Hepatocyte (in vitro differentiated cells): ENCODE data around the gene DOCK2. TPM values are rescaled to one million over a fixed set of nuclear protein-coding genes. Genes with fewer than 3 reads are reported as not detected.

Source experiments
- DNase-seq: peaks from one replicate; pipeline ENCODE4 v3.0.0-alpha.2; 2016; ENCODE audit warnings: low spot score
- H2AFZ ChIP-seq: fragments of 200-600 bp; sonication (generic); 2 replicates; pipeline ENCODE4 v1.6.0; 2016; ENCODE audit warnings: antibody characterized with exemption, mild to moderate bottlenecking
- H3K27ac ChIP-seq: fragments of 200-600 bp; sonication (generic); 2 replicates; pipeline ENCODE4 v1.5.1; 2016; ENCODE audit warnings: mild to moderate bottlenecking
- H3K27me3 ChIP-seq: fragments of 200-600 bp; sonication (generic); 2 replicates; pipeline ENCODE4 v1.6.1; 2016
- H3K36me3 ChIP-seq: fragments of 200-600 bp; sonication (generic); replicated peaks from 2 replicates; pipeline ENCODE4 v1.5.1; 2016; ENCODE audit warnings: low read depth; ENCODE audit not compliant: insufficient read depth
- H3K4me1 ChIP-seq: fragments of 200-600 bp; sonication (generic); 2 replicates; pipeline ENCODE4 v1.5.1; 2016; ENCODE audit warnings: mild to moderate bottlenecking, moderate library complexity; ENCODE audit not compliant: insufficient read depth
- H3K4me2 ChIP-seq: fragments of 200-600 bp; sonication (generic); 2 replicates; pipeline ENCODE4 v1.6.0; 2016
- H3K4me3 ChIP-seq: fragments of 200-600 bp; sonication (generic); 2 replicates; pipeline ENCODE4 v1.5.1; 2016; ENCODE audit warnings: mild to moderate bottlenecking
- H3K79me2 ChIP-seq: fragments of 200-600 bp; sonication (generic); 2 replicates; pipeline ENCODE4 v1.6.0; 2017; ENCODE audit warnings: mild to moderate bottlenecking
- H3K9me2 ChIP-seq: fragments of 200-600 bp; sonication (generic); replicated peaks from 2 replicates; pipeline ENCODE4 v1.6.0; 2017; ENCODE audit warnings: mild to moderate bottlenecking; ENCODE audit not compliant: insufficient read depth
- H3K9me3 ChIP-seq: fragments of 200-600 bp; sonication (generic); 2 replicates; pipeline ENCODE4 v1.5.1; 2016; ENCODE audit warnings: low read depth, mild to moderate bottlenecking
- H4K20me1 ChIP-seq: fragments of 200-600 bp; sonication (generic); 2 replicates; pipeline ENCODE4 v1.6.0; 2016; ENCODE audit warnings: mild to moderate bottlenecking; ENCODE audit not compliant: insufficient read depth, poor library complexity, severe bottlenecking
- EZH2 ChIP-seq: fragments of 200-600 bp; sonication (generic); IDR thresholded peaks from 2 replicates; pipeline ENCODE4 v1.6.1; 2016; ENCODE audit warnings: antibody characterized with exemption, mild to moderate bottlenecking, borderline replicate concordance
- EZH2phosphoT487 ChIP-seq: fragments of 200-600 bp; sonication (generic); IDR thresholded peaks from one replicate; pipeline ENCODE4 v1.6.1; 2018; ENCODE audit warnings: antibody characterized with exemption, mild to moderate bottlenecking, low read depth, moderate library complexity; ENCODE audit not compliant: unreplicated experiment, severe bottlenecking
- WGBS: methylation state at CpG from one replicate; pipeline ENCODE4 v1.1.6; 2016; ENCODE audit warnings: low lambda C conversion rate; ENCODE audit errors: missing lambda C conversion rate; 5-methylcytosine and 5-hydroxymethylcytosine counted together
- polyA plus RNA-seq: library from polyadenylated mRNA; unstranded; fragments of >200 nt; fragmentation: Nextera tagmentation; extraction: Ambion mirVana; gene quantifications from 2 replicates; pipeline ENCODE4 v1.2.1, GENCODE V29; 2016
- total RNA-seq: library from RNA; depleted of rRNA; stranded (reverse); fragments of >200 nt; gene quantifications from 2 replicates; pipeline ENCODE4 v1.2.3, GENCODE V29; 2014
- TF ChIP-seq, protein P1 (sequence below): fragments of 200-600 bp; sonication (generic); IDR thresholded peaks from 2 replicates; pipeline ENCODE4 v1.5.1; 2016; ENCODE audit warnings: antibody characterized with exemption, mild to moderate bottlenecking; ENCODE audit not compliant: poor library complexity

The DOCK2 gene
- total and polyA plus RNA-seq, 2 experiments from 2014 or later: 0.60 TPM; not detected in 1

- H3K27ac ChIP-seq: no peak overlapping the region
- DNase-seq: no peak
- H3K79me2 ChIP-seq: no peaks in the 10 kb centered on the region
- no peak overlapping the region for H3K4me2 ChIP-seq
- no peaks in the 10 kb centered on the region for H3K27me3 ChIP-seq
- H2AFZ ChIP-seq: no peak overlapping the region
- WGBS: 97% methylated on average over 1 of the region's 1 CpG
- H3K36me3 ChIP-seq: no peaks in the 10 kb centered on the region
- H3K9me3 ChIP-seq: no peaks in the 10 kb centered on the region
- TF ChIP-seq EZH2phosphoT487 (no peak), EZH2 (no peak)
- TF ChIP-seq, protein P1, sequence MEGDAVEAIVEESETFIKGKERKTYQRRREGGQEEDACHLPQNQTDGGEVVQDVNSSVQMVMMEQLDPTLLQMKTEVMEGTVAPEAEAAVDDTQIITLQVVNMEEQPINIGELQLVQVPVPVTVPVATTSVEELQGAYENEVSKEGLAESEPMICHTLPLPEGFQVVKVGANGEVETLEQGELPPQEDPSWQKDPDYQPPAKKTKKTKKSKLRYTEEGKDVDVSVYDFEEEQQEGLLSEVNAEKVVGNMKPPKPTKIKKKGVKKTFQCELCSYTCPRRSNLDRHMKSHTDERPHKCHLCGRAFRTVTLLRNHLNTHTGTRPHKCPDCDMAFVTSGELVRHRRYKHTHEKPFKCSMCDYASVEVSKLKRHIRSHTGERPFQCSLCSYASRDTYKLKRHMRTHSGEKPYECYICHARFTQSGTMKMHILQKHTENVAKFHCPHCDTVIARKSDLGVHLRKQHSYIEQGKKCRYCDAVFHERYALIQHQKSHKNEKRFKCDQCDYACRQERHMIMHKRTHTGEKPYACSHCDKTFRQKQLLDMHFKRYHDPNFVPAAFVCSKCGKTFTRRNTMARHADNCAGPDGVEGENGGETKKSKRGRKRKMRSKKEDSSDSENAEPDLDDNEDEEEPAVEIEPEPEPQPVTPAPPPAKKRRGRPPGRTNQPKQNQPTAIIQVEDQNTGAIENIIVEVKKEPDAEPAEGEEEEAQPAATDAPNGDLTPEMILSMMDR: no peak
- H3K4me3 ChIP-seq: no peak overlapping the region
- H4K20me1 ChIP-seq: no peaks in the 10 kb centered on the region
- H3K4me1 ChIP-seq: no peaks in the 10 kb centered on the region
- H3K9me2 ChIP-seq: no peaks in the 10 kb centered on the region
These were observed 305.1 kb downstream of the DOCK2 start for GRCh38 chr5:169942181-169942580.

- no peaks in the 10 kb centered on the region for H3K79me2 ChIP-seq
- H2AFZ ChIP-seq: no peak overlapping the region
- H3K4me2 ChIP-seq: no peak overlapping the region
- 92% methylated on average over 4 of the region's 4 CpGs for WGBS
- H4K20me1 ChIP-seq: no peaks in the 10 kb centered on the region
- no peak for DNase-seq
- no peaks in the 10 kb centered on the region for H3K9me3 ChIP-seq
- TF ChIP-seq, protein P1: no peak
- H3K4me1 ChIP-seq: no peaks in the 10 kb centered on the region
- no peaks in the 10 kb centered on the region for H3K9me2 ChIP-seq
- no peak overlapping the region for H3K27ac ChIP-seq
- H3K27me3 ChIP-seq: no peaks in the 10 kb centered on the region
- no peaks in the 10 kb centered on the region for H3K36me3 ChIP-seq
- no peak overlapping the region for H3K4me3 ChIP-seq
These were observed 306.0 kb downstream of the DOCK2 start for GRCh38 chr5:169943026-169943425.

- Histone ChIP-seq H3K79me2 (no peaks in the 10 kb centered on the region), H3K27ac (no peak overlapping the region), H2AFZ (no peak overlapping the region), H3K27me3 (no peaks in the 10 kb centered on the region), H3K9me3 (no peaks in the 10 kb centered on the region), H3K9me2 (no peaks in the 10 kb centered on the region), H3K4me1 (no peaks in the 10 kb centered on the region), H4K20me1 (no peaks in the 10 kb centered on the region), H3K4me2 (no peak overlapping the region), H3K36me3 (no peaks in the 10 kb centered on the region), H3K4me3 (no peak overlapping the region)
- DNase-seq: no peak
- WGBS: 90% methylated on average over 6 of the region's 6 CpGs
- TF ChIP-seq, protein P1: no peak
- TF ChIP-seq EZH2phosphoT487: no peak
- TF ChIP-seq EZH2: no peak
These were observed 307.0 kb downstream of the DOCK2 start for GRCh38 chr5:169944115-169944514.
